ENCODE results near the gene TASOR2.

The TASOR2 gene

DNA sequence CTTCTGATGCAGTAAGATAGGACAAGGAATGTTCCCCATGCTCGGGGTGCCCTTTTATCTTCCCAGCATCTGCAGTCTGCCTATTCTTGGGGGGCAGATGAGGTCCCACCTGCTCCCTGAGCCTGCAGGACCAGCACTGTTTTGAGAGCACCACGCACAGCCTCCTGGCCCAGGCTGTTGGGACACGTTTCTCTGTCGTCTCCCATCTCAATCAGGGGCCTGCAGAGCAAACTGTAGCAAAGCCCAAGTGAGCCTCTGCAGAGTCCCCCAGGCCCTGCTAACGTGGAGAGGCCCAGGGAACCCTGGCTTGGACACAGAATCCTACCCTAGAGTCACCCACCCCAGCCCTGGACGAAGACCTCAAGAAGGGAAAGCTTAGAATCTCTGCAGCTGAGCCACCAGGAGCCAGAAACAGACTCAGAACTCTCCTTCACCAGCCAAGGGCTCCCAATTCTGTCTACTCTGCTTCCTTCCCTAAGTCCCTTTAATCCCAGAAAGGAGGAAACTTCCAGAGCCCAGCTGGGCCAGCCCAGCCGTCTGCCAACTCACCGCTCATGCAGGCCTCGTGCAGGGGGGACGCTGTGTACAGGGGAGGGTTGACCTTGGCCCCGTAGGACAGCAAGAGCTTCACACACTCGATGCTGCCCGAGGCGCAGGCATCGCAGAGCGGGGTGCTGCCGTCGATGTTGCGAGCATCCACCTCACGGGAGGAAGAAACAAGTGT lies 33.8 kb upstream of the TASOR2 start:
- Mint-ChIP-seq H3K36me3 (peaks cover 9% of the 10 kb centered on the region), H3K4me1 (peaks cover 12% of the 10 kb centered on the region), H3K4me3 (no peak overlapping the region), H3K27me3 (no peaks in the 10 kb centered on the region), H3K9me3 (no peaks in the 10 kb centered on the region), H3K27ac (no peak overlapping the region)

GRCh38 chr10:5651388-5651764 lies 33.3 kb upstream of the TASOR2 start:
- Mint-ChIP-seq H3K36me3 (peaks cover 9% of the 10 kb centered on the region), H3K27me3 (no peaks in the 10 kb centered on the region), H3K4me1 (peaks cover 15% of the 10 kb centered on the region), H3K27ac (no peak overlapping the region), H3K9me3 (no peaks in the 10 kb centered on the region), H3K4me3 (no peak overlapping the region)

DNA sequence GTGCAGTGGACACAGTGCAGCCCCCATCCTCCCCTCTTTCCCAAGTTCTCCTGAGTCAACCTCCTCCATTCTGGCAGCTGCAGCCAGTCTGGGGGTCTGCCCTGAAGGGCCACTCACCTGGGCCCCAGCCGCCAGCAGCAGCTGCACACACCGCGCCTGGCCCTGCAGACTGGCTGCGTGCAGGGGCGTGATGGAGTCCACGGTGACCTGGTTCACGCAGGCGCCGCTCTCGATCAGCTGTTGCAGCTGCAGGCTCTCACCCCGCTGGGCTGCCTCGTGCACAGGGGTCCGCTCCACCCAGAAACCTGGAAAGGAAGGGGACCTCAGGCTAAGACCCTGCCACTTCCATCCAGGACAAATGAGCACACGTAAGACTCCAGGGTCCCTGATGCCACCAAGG lies 31.9 kb upstream of the TASOR2 start:
- Mint-ChIP-seq H3K27ac (no peak overlapping the region), H3K9me3 (no peaks in the 10 kb centered on the region), H3K4me1 (peaks cover 26% of the 10 kb centered on the region), H3K36me3 (peaks cover 5% of the 10 kb centered on the region), H3K27me3 (no peaks in the 10 kb centered on the region), H3K4me3 (no peak overlapping the region)

DNA sequence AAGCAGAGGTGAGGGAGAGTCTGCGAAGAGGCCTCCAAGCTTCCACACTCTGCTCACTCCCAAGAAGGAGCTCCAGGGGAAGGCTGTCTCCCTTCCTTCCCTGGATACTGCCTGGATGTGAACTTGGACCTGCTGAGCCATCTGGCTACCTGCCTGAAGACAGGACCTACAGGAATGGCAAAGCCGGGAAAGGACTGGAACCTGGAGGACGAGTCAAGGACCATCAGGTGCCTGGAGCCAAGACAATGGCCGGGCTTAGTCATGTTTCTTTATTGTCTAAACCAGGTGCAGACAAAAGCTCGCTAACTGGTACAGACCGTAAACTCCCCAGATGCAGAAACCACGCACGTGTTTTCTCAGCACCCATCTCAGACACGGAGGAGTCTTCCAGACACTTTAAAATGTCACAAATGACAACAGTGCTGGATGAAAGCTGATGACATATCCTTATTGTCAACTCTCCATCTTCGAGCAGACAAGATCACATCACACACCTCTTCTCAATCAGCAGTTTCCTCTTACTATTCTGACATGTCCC lies 30.4 kb upstream of the TASOR2 start:
- H3K36me3 Mint-ChIP-seq, result peaks cover 5% of the 10 kb centered on the region
- H3K9me3 Mint-ChIP-seq, result no peaks in the 10 kb centered on the region
- H3K27me3 Mint-ChIP-seq, result no peaks in the 10 kb centered on the region
- peaks cover 25% of the 10 kb centered on the region for H3K4me1 Mint-ChIP-seq
- H3K4me3 Mint-ChIP-seq, result no peak overlapping the region
- H3K27ac Mint-ChIP-seq, result no peak overlapping the region

DNA sequence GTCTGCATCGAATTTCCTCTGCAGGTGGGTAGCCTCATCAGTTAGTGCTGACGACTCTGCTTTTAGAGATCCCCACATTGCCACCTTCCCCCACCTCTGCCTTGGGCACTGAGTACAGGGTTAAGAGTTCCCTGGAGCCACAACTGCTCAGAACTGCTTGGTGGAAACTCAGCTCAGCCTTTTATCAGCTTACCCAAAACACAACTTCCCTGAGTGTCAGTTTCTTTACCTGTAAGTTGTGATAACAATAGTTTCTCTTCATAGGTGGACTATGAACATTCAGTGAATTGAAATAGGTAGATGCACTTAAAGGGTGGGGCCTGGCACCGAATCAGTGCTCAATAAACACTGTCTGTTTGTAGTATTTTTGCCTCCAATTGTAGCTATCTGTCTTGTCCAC lies 29.5 kb upstream of the TASOR2 start:
- no peak overlapping the region for H3K27ac Mint-ChIP-seq
- peaks cover under 1% of the 10 kb centered on the region for H3K36me3 Mint-ChIP-seq
- H3K9me3 Mint-ChIP-seq, result no peaks in the 10 kb centered on the region
- no peaks in the 10 kb centered on the region for H3K27me3 Mint-ChIP-seq
- no peak overlapping the region for H3K4me3 Mint-ChIP-seq
- peaks cover 32% of the 10 kb centered on the region for H3K4me1 Mint-ChIP-seq

DNA sequence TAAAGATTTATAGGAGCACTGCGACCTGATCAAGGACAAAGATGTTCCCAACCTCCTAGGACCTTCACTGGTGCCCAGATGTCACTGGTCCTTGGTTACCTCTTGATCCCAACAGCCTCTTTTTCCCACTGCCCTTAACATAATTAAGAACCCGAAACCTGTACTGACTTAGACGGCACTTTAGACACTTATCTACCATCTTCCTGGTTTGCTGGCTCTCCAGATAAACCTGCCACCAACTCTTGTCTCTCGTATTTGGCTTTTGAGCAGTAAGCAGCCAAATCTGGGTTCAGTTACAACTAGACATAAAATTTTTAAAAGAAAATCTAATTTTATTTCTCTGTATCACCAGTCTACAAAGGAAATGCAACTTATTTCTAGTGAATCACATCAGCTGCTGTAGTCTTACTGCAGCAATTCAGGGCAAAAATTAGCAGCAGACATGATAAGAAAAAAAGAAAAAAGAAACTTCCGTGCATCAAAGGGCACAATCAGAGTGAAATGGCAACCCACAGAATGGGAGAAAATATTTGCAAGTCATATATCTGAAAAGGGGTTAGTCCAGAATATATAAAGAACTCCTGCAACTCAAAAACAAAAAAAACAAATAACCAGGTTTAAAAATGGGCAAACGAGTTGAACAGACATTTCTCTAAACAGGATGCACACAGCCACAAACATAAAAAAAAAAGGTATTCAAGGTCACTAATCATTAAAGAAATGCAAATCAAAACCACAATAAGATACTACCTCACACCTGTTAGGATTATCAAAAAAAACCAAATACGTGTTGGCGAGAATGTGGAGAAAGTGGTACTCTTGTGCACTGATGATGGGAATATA lies 27.7 kb upstream of the TASOR2 start:
- Mint-ChIP-seq H3K27me3 (no peaks in the 10 kb centered on the region), H3K4me1 (peaks cover 39% of the 10 kb centered on the region), H3K4me3 (peak overlapping the region; percentile 11), H3K36me3 (no peaks in the 10 kb centered on the region), H3K9me3 (no peaks in the 10 kb centered on the region), H3K27ac (no peak overlapping the region)

GRCh38 chr10:5658871-5659618 lies 25.6 kb upstream of the TASOR2 start:
- no peaks in the 10 kb centered on the region for H3K9me3 Mint-ChIP-seq
- no peaks in the 10 kb centered on the region for H3K27me3 Mint-ChIP-seq
- H3K4me3 Mint-ChIP-seq, result no peak overlapping the region
- peaks cover 42% of the 10 kb centered on the region for H3K4me1 Mint-ChIP-seq
- H3K36me3 Mint-ChIP-seq, result no peaks in the 10 kb centered on the region
- no peak overlapping the region for H3K27ac Mint-ChIP-seq

- Mint-ChIP-seq H3K4me1 (peaks cover 46% of the 10 kb centered on the region), H3K9me3 (no peaks in the 10 kb centered on the region), H3K27me3 (no peaks in the 10 kb centered on the region), H3K36me3 (no peaks in the 10 kb centered on the region), H3K27ac (peak overlapping the region; percentile 38), H3K4me3 (no peak overlapping the region)
Observed at GRCh38 chr10:5659702-5660528, 24.7 kb upstream of the TASOR2 start.

DNA sequence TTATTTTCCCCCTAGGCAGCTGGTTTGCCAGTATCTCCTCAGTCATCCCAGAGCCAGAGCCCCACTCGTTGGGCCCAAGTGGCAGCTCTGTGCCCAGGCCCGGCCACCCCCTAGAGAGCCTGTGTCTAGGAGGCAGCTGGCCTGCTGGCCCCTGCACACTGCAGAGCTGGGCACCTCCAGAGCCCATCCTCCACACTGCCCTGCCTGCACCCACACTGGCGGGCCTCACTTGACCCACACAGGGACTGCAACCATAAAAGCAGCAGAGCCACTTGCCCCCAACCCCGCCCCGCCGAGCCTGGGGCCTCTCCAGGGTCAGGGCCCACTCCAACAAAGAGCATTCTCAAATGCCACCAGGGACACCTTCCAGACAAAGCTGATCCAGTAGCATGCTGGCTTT lies 23.6 kb upstream of the TASOR2 start:
- Mint-ChIP-seq H3K4me3 (no peak overlapping the region), H3K36me3 (no peaks in the 10 kb centered on the region), H3K27ac (no peak overlapping the region), H3K27me3 (no peaks in the 10 kb centered on the region), H3K4me1 (peaks cover 41% of the 10 kb centered on the region), H3K9me3 (no peaks in the 10 kb centered on the region)

DNA sequence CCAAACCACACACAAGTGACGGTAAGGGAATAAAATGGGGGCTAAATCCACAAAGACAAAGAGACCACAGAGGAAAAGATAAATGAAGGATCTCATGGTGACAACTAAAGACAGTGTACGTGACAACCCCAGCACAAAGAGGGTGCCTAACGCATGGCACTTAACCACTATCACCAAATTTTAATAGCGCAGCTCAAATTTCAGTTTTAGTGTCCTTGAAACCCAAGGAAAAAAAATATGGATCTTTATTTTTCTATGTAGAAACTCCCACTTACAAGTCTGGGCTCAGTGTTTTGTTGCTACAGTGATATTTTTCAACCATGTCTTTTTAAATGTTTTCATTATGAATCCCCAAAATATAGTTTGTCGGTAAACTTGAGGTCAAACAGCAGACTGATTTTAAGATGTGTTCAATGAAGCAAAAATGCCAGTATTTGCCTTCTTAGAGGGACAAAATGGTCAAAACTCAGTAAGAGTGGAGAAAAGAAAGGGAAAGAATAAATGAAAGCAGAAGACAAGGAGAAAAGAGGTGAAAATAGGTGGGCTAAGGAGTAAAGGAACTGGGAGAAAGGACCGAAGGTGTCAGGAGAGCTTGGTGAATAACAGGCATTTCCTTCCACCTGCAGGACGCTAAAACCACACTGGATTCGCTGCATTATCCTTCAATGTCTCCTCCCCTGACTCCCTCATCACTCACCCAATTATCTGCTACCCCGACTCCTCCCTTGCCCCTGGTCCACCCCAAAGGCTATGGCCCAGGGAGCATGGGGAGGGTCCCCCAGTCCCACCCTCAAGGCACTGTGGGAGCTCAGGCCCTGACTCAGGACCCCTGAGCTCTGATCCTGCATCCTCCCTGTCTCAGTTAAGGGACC lies 21.7 kb upstream of the TASOR2 start:
- Mint-ChIP-seq H3K27ac (no peak overlapping the region), H3K9me3 (no peaks in the 10 kb centered on the region), H3K4me1 (peaks cover 32% of the 10 kb centered on the region), H3K4me3 (no peak overlapping the region), H3K36me3 (no peaks in the 10 kb centered on the region), H3K27me3 (no peaks in the 10 kb centered on the region)

DNA sequence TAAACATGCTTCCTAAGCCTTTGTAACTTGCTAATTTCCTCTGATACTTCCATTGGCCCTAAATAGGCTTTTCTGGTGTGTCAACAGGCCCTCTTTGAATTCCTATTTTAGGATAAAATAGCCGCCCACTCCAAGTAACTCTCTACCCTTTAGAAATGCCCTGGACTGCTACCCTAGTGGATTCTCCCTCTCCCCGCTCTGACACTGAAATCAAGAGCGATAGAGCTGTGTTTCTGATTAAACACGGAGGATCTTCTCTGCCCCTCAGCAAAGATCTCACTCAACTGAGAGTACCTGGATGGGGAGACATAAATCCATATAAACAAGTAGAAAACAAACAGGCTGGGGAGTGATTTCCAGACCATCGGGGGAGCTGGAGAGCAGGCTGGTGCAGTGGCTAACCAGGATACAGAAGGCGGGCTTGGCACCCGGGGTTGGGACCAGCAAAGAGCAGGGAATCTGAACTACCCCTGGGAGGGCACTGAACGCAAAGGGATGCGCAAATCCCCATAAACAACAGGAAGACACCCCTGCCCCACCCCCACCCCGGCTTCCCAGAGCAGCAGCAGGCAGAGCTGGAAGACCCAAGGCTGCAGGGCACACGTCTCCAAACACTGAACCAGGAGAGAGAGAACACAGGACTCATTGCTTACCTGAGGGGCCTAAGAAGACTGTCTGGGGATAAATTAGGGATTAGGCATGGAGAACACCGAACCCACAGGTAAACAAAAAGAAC lies 20.8 kb upstream of the TASOR2 start:
- peak overlapping the region; percentile 46 for H3K27ac Mint-ChIP-seq
- no peaks in the 10 kb centered on the region for H3K36me3 Mint-ChIP-seq
- H3K4me3 Mint-ChIP-seq, result peak overlapping the region; percentile 66
- H3K27me3 Mint-ChIP-seq, result no peaks in the 10 kb centered on the region
- H3K4me1 Mint-ChIP-seq, result peaks cover 32% of the 10 kb centered on the region
- no peaks in the 10 kb centered on the region for H3K9me3 Mint-ChIP-seq

- Mint-ChIP-seq H3K4me1 (peaks cover 21% of the 10 kb centered on the region), H3K9me3 (no peaks in the 10 kb centered on the region), H3K4me3 (peak overlapping the region; percentile 87), H3K27me3 (no peaks in the 10 kb centered on the region), H3K27ac (peak overlapping the region; percentile 65), H3K36me3 (no peaks in the 10 kb centered on the region)
Observed at GRCh38 chr10:5665373-5666007, 19.1 kb upstream of the TASOR2 start.

DNA sequence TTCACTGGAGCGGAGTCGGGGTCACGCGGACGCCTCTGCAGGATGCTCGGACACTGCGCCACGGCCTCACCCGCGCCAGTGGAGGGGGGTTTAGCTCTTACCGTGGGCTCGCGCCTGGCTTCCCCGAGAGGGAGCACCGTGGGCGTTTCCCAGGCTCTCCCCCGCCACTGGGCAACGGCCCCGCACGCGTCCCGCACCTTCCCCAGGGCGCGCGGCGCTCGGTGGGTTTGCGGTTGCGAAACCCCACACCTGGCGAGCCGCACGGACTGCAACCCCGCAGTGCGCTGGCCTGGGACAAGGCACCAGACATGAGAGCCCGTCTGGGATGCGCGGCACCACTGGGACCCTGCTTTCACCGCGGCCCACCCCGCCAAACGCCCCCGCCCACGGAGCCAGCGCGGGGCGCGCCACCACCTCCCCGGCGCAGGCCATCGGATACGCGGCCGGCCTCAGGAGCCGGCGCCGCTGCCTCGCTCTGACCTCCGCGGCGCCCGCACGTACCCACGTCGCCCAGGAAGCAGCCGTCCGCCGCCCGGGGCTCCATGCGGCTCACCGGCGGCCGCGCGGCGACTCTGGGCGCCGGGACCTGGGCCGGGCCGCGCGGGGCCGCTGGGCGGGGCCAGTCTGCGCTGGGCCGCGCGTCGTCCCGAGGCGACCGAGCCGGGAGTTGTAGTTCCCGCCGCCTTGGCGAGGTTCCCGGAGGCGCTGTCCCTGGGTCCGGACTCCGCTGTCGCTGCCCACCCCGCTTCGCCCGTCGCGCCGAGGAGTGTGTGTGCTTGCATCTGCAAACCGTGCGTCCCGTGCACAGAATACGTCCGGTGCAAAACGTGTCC lies 18.4 kb upstream of the TASOR2 start, which contains the start of gene ASB13:
ASB13 (minus strand) TSS at position 588 of the 833 bp plus-strand sequence; CDS start at position 544, 44 bp downstream.
- Mint-ChIP-seq H3K4me1 (peaks cover 18% of the 10 kb centered on the region), H3K27ac (peak within 1 kb of the TSS; percentile 65), H3K9me3 (no peaks in the 10 kb centered on the region), H3K27me3 (no peaks in the 10 kb centered on the region), H3K4me3 (peak within 1 kb of the TSS; percentile 90), H3K36me3 (no peaks in the 10 kb centered on the region)
